ENCODE data around the gene GABRB1. TPM values are rescaled to one million over a fixed set of nuclear protein-coding genes. Genes with fewer than 3 reads are reported as not detected.
"Not testable (repeated sequence)": the region's sequence is repeated elsewhere in the genome, so short reads cannot be mapped to it uniquely, and the experiment has no call there.

The GABRB1 gene
- total RNA-seq, 2 experiments from 2014 or later, result not detected

DNA sequence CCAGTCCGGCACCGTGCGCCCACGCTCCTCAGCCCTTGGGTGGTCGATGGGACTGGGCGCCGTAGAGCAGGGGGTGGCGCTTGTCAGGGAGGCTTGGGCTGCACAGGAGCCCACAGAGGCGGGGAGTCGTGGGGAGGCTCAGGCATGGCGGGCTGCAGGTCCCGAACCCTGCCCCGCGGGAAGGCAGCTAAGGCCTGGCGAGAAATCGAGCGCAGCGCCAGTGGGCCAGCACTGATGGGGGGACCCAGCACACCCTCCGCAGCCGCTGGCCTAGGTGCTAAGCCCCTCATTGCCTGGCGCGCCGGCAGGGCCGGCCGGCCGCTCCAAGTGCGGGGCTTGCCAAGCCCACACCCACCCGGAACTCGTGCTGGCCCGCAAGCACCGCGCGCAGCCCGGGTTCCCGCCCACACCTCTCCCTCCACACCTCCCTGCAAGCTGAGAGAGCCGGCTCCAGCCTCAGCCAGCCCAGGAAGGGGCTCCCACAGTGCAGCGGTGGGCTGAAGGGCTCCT, 346.7 kb downstream of the GABRB1 start:
- H3K4me3 Mint-ChIP-seq; CTCF ChIA-PET; POLR2A ChIA-PET; H3K4me1 Mint-ChIP-seq; H3K36me3 Mint-ChIP-seq (ENCODE audit: low read depth); H3K27ac Mint-ChIP-seq; H3K27me3 Mint-ChIP-seq; DNase-seq; H3K9me3 Mint-ChIP-seq: not testable (repeated sequence)

DNA sequence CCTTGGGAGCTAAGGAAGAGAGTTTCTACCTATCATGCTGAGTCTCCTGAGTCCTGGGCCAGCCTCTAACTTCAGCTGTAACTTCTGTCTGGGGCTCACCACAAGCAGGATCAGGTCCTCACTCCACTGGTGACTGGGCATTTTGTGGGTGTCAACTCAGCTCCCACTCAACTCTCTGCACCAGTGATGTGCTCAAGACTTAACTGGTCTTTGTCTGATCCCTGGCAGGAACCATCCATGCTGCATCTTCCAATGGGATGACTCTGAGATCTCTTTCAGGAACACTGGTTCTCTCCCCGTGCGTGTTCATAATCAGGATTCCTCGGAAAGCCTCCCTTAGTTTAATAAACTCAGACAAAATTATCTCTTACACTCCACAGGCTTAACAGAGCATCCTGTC, 349.8 kb downstream of the GABRB1 start:
- Mint-ChIP-seq H3K27me3 (peaks cover 12% of the 10 kb centered on the region), H3K9me3 (no peaks in the 10 kb centered on the region), H3K36me3 (ENCODE audit: low read depth) (no peaks in the 10 kb centered on the region), H3K4me3 (no peak overlapping the region), H3K27ac (no peak overlapping the region), H3K4me1 (no peaks in the 10 kb centered on the region)
- ChIA-PET CTCF (no interaction called here), POLR2A (no interaction called here)
- no peak for DNase-seq

DNA sequence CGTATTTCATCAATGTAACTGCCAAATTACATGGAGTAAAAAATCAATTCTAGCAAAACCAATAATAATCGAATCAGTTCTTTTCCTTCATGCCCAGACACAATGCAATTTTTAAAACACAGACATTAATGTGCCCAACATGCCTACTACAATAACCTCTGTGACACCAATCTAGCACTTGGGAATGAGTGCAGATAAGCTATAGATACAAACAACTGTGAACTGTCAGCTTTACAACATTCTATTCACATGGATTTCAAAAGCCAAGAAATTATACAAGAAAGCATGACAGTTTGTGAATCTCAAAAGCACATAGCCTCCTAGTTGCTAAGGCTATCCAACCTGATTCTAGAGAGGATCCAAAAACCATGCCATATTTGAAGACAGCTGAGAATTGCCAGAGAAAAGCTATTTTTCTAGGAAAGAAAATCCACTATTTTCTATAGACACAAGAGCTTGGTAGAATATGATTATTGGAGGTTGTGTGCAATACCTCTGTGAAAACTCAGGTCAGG, 351.5 kb downstream of the GABRB1 start:
- POLR2A ChIA-PET, result no interaction called here
- no peak for DNase-seq
- H3K27ac Mint-ChIP-seq, result no peak overlapping the region
- no peaks in the 10 kb centered on the region for H3K9me3 Mint-ChIP-seq
- peaks cover 15% of the 10 kb centered on the region for H3K27me3 Mint-ChIP-seq
- H3K36me3 Mint-ChIP-seq (ENCODE audit: low read depth), result no peaks in the 10 kb centered on the region
- no peaks in the 10 kb centered on the region for H3K4me1 Mint-ChIP-seq
- CTCF ChIA-PET, result no interaction called here
- no peak overlapping the region for H3K4me3 Mint-ChIP-seq

DNA sequence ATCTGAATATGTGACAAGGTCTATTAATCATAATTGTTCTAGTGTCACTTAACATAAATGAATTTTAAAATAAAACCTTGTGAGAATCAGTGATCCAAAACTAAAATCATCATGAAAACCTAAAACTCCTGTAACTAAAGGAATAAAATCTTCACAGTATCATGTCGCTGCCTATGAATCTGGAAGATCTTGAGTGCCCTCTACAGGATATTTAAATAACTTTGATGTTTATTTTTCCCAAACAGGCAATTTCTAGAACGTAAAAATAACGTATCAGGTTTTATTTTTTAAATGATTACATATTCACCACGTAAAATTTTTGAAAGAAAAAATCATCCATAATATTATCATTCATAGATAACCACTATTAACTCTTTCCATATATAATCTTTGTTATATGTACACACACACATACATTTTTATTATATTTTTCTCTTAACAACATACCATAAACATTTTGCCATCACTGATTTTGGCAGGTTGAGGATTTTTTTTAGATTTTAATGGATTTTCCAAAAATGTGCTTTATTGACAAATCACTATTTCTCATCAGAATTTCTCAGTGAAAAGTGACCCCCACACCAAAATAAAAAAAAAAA, 352.6 kb downstream of the GABRB1 start:
- H3K27ac Mint-ChIP-seq, result no peak overlapping the region
- ChIA-PET CTCF (interaction anchor here (0.7 kb wide), 1 partner anchor 261 kb away, joined by 3 read pairs; no protein-coding TSS in a partner anchor), POLR2A (no interaction called here)
- H3K27me3 Mint-ChIP-seq, result peaks cover 20% of the 10 kb centered on the region
- no peaks in the 10 kb centered on the region for H3K9me3 Mint-ChIP-seq
- no peak overlapping the region for H3K4me3 Mint-ChIP-seq
- no peaks in the 10 kb centered on the region for H3K4me1 Mint-ChIP-seq
- no peaks in the 10 kb centered on the region for H3K36me3 Mint-ChIP-seq (ENCODE audit: low read depth)
- DNase-seq, result no peak

DNA sequence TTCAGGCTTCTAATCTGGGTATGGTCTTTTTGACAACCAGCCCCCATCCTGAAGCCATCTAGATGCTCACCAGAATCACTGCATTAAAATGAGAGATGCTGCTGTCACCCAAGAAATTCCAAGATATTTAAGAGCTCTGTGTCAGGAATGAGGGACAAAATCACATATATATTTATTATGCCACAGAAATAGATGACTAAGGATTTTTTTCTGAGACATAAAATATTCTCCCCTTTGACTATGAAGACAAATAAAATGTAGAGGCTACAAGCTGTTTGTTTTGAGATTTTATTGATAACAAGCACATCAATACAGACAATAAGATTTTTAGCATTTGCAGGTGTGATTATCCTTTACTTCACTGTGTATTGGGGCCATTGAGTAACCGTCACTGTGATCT, 354.8 kb downstream of the GABRB1 start:
- no peaks in the 10 kb centered on the region for H3K36me3 Mint-ChIP-seq (ENCODE audit: low read depth)
- DNase-seq, result no peak
- no peak overlapping the region for H3K27ac Mint-ChIP-seq
- H3K9me3 Mint-ChIP-seq, result no peaks in the 10 kb centered on the region
- H3K4me1 Mint-ChIP-seq, result no peaks in the 10 kb centered on the region
- H3K27me3 Mint-ChIP-seq, result peaks cover 20% of the 10 kb centered on the region
- H3K4me3 Mint-ChIP-seq, result no peak overlapping the region
- CTCF ChIA-PET, result no interaction called here
- POLR2A ChIA-PET, result no interaction called here

DNA sequence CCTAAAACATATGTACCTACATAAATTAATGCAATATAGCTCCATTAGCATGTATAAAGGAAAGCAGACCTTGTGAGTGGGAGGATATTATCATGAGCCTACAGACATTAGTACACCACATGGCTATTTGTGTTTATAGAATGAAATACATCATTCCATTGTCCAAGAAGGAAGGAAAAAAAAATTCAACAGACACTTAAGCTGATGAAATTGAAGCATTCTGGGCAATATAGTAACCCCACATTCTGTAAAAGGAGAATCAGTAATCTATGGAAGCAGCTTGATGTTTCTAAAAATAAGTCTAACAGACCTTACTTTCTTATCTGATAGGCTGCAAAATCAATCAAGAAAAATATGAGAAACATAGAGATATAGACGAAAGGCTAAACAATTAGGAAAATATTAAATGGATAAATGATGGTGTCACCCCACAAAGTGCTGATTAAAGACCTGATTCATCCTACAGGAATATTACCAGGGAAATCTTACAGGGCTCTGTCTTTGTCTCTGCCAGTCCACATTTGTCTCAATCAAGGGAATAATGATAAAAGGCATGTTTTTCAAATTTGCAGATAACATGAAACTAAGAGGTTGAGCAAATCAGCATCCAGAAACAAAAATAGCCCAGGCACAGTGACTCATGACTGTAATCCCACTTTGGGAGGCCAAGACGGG, 355.3 kb downstream of the GABRB1 start:
- no peak for DNase-seq
- ChIA-PET CTCF (no interaction called here), POLR2A (no interaction called here)
- no peaks in the 10 kb centered on the region for H3K36me3 Mint-ChIP-seq (ENCODE audit: low read depth)
- H3K4me3 Mint-ChIP-seq, result no peak overlapping the region
- no peaks in the 10 kb centered on the region for H3K9me3 Mint-ChIP-seq
- H3K27me3 Mint-ChIP-seq, result peaks cover 20% of the 10 kb centered on the region
- H3K27ac Mint-ChIP-seq, result no peak overlapping the region
- no peaks in the 10 kb centered on the region for H3K4me1 Mint-ChIP-seq

DNA sequence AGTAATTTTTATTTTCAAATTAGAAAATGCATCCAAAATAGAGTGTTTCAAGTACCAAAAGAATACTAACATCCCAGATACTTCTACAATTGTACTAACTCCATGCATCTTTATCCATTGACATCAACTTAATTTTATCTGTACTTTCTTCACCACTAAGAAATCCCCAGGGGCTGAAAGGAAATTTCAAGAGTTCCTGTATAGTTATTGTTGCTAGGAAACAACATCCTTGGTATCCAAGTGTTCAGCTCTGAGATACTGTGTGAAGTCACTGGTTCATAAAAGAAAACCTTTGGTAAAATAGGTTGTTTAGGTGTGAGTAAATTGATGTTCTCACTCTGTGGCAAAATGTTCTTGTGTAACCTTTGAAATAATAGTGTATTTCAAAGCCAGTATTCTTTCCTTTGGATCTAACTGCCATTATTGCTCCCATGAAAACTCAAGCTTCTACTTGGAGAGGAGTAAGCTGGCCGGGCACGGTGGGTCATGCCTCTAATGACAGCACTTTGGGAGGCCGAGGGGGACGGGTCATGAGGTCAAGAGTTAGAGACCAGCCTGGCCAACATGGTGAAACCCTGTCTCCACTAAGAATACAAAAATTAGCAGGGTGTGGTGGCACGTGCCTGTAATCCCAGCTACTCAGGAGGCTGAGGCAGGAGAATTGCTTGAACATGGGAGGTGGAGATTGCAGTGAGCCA, 359.2 kb downstream of the GABRB1 start:
- no peak for DNase-seq
- Mint-ChIP-seq H3K36me3 (ENCODE audit: low read depth) (no peaks in the 10 kb centered on the region), H3K4me3 (no peak overlapping the region), H3K4me1 (no peaks in the 10 kb centered on the region), H3K9me3 (no peaks in the 10 kb centered on the region), H3K27ac (no peak overlapping the region), H3K27me3 (peaks cover 14% of the 10 kb centered on the region)
- ChIA-PET CTCF (interaction anchor here (0.9 kb wide), 1 partner anchor 176 kb away, joined by 3 read pairs; no protein-coding TSS in a partner anchor), POLR2A (no interaction called here)

DNA sequence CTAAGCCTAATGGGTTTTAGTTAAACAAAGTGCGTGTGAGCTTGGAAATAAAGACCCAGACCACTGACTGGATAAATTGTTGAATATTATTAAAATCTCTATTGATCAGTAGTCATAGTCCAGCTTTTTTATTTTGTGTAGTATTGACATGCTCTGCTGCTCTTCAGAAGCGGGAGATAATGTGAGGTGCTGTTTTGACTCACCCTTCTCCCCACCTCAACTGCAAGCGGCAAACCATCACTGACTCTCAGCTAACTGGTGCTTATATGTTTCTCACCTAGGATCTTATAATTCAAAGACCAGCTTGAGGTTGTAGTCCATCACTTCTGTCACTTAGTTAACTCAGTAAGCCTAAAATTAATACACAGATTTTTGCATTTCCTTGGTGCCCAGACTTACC, 359.9 kb downstream of the GABRB1 start:
- peaks cover 9% of the 10 kb centered on the region for H3K27me3 Mint-ChIP-seq
- POLR2A ChIA-PET, result no interaction called here
- CTCF ChIA-PET, result no interaction called here

DNA sequence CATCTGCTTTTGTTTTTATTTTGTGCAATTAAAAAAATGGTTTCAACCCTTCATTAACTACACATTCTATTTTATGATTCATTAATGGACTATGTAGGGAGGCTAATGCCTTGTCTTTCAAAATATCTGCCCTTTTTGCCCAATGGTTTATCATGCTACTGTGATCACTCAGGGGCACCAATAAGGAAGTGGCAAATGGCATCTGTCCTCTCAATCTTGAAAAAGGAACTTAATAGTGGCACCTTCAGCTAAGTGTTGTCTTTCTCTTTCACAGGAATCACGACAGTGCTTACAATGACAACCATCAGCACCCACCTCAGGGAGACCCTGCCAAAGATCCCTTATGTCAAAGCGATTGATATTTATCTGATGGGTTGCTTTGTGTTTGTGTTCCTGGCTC, 375.0 kb downstream of the GABRB1 start:
- no peak overlapping the region for H3K4me3 Mint-ChIP-seq
- DNase-seq, result no peak
- H3K27ac Mint-ChIP-seq, result no peak overlapping the region
- CTCF ChIA-PET, result no interaction called here
- POLR2A ChIA-PET, result no interaction called here
- peaks cover 13% of the 10 kb centered on the region for H3K27me3 Mint-ChIP-seq
- no peaks in the 10 kb centered on the region for H3K36me3 Mint-ChIP-seq (ENCODE audit: low read depth)
- no peaks in the 10 kb centered on the region for H3K4me1 Mint-ChIP-seq
- no peaks in the 10 kb centered on the region for H3K9me3 Mint-ChIP-seq

More for the DNA sequence above, 359.9 kb downstream of the GABRB1 start:
- H3K9me3 Mint-ChIP-seq, result no peaks in the 10 kb centered on the region
- H3K27ac Mint-ChIP-seq, result no peak overlapping the region
- no peak overlapping the region for H3K4me3 Mint-ChIP-seq
- H3K4me1 Mint-ChIP-seq, result no peaks in the 10 kb centered on the region
- no peak for DNase-seq
- no peaks in the 10 kb centered on the region for H3K36me3 Mint-ChIP-seq (ENCODE audit: low read depth)

DNA sequence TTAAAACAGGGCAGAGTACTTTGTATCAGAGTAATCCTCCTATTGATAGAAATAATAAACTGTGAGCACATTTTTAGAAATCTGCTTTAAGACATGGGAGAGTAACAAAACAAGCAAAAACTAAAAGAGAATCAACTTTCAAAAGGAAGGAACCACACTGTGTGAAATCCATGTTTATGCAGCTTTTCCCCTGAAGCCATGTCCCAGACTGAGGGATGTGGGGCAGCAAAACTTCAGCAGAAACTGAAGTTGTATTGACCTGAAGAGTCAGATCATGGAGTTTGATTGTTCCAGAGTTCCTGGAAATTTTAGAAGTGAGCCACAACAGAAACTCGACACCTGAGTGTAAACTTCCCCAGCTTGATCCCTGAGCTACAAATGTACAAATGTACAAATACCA, 378.9 kb downstream of the GABRB1 start:
- Mint-ChIP-seq H3K9me3 (no peaks in the 10 kb centered on the region), H3K27ac (no peak overlapping the region), H3K36me3 (ENCODE audit: low read depth) (no peaks in the 10 kb centered on the region)

DNA sequence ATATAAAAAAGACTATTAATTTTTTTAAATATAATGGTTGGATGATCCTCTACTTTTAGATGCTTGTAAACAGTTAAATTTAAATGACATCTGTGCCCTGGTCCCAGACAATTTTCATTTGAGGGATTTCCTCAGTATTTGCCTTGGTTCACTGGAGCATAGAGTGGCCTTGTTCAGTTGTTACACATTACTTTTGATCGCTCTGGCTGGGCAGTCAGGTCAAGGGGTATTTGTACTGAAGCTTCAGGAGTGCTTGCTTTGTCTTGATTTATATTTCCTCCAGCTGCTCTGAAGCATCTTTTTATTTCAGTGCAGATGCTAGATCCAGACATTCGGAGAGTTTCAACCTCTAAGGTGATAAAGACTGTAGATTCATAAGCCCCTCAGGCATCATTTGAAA, 382.2 kb downstream of the GABRB1 start:
- Mint-ChIP-seq H3K27me3 (peaks cover 7% of the 10 kb centered on the region), H3K27ac (no peak overlapping the region), H3K9me3 (no peaks in the 10 kb centered on the region), H3K4me1 (no peaks in the 10 kb centered on the region), H3K36me3 (ENCODE audit: low read depth) (no peaks in the 10 kb centered on the region), H3K4me3 (no peak overlapping the region)
- POLR2A ChIA-PET, result no interaction called here
- CTCF ChIA-PET, result no interaction called here
- DNase-seq, result no peak

More for the DNA sequence above, 378.9 kb downstream of the GABRB1 start:
- DNase-seq, result no peak
- no peak overlapping the region for H3K4me3 Mint-ChIP-seq
- H3K27me3 Mint-ChIP-seq, result peaks cover 9% of the 10 kb centered on the region
- ChIA-PET POLR2A (no interaction called here), CTCF (no interaction called here)
- no peaks in the 10 kb centered on the region for H3K4me1 Mint-ChIP-seq

DNA sequence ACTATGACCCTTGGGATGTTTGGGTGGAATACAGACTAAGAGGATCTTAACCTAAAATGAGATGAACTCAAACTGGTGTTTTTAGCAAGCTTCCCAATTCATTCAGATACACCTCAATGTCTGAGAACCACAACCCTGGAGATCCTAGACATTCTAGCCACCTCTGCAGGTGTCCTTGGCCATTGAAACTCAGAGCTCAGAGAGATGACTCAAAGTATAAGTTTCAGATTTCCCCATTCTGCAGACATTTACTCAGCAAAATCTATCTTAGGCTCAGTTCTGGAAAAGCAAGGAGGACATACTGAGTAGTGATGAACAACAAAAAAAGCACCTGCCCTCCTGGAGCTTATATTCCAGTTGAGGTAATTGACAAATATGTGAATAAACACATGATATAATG, 384.4 kb downstream of the GABRB1 start:
- POLR2A ChIA-PET, result no interaction called here
- no peak for DNase-seq
- no peak overlapping the region for H3K4me3 Mint-ChIP-seq
- no peaks in the 10 kb centered on the region for H3K4me1 Mint-ChIP-seq
- no peaks in the 10 kb centered on the region for H3K36me3 Mint-ChIP-seq (ENCODE audit: low read depth)
- H3K27ac Mint-ChIP-seq, result no peak overlapping the region
- CTCF ChIA-PET, result no interaction called here
- peaks cover 10% of the 10 kb centered on the region for H3K27me3 Mint-ChIP-seq
- H3K9me3 Mint-ChIP-seq, result no peaks in the 10 kb centered on the region

DNA sequence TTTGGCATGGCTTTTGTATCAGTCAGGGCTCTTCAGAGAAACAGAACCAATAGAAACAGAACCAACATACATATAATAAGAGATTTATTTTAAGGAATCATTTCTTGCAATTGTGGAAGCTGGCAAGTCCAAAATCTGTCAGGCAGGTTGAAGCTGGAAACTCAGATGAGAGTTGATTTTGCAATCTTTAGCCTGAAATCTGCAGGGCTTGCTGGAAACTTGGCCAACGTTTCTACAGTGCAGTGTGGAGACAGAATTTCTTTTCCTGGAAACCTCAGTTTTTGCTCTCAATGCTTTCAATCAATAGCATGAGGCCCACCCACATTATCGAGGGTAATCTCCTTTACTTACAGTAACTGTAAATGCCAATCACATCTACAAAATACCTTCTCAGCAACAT, 386.8 kb downstream of the GABRB1 start:
- ChIA-PET CTCF (no interaction called here), POLR2A (no interaction called here)
- H3K4me3 Mint-ChIP-seq, result no peak overlapping the region
- H3K36me3 Mint-ChIP-seq (ENCODE audit: low read depth), result no peaks in the 10 kb centered on the region
- DNase-seq, result no peak
- H3K9me3 Mint-ChIP-seq, result no peaks in the 10 kb centered on the region
- H3K27me3 Mint-ChIP-seq, result peaks cover 8% of the 10 kb centered on the region
- H3K4me1 Mint-ChIP-seq, result no peaks in the 10 kb centered on the region
- H3K27ac Mint-ChIP-seq, result no peak overlapping the region

Measured in activated CD4-positive, alpha-beta T cell treated with anti-CD3 and anti-CD28 coated beads, Interleukin-2, amount 10 ng/mL, durations not matched to agents 7 days and 5 days (primary cell).